Stimulated activated CD8-positive, alpha-beta memory T cell treated with anti-CD3 and anti-CD28 coated beads, Interleukin-7, amount 100 ng/mL, for 1 hour (primary cell): Measurements from ENCODE around the gene CCNG2.
"Not testable (repeated sequence)": the region's sequence is repeated elsewhere in the genome, so short reads cannot be mapped to it uniquely, and the experiment has no call there.

Experiments used
- DNase-seq, 2 donors: peaks; one replicate each; pipeline ENCODE4 v3.0.0-alpha.2; 2020; ENCODE audit warnings: low read depth in 2 of 2

Gene CCNG2, protein sequence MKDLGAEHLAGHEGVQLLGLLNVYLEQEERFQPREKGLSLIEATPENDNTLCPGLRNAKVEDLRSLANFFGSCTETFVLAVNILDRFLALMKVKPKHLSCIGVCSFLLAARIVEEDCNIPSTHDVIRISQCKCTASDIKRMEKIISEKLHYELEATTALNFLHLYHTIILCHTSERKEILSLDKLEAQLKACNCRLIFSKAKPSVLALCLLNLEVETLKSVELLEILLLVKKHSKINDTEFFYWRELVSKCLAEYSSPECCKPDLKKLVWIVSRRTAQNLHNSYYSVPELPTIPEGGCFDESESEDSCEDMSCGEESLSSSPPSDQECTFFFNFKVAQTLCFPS

DNA sequence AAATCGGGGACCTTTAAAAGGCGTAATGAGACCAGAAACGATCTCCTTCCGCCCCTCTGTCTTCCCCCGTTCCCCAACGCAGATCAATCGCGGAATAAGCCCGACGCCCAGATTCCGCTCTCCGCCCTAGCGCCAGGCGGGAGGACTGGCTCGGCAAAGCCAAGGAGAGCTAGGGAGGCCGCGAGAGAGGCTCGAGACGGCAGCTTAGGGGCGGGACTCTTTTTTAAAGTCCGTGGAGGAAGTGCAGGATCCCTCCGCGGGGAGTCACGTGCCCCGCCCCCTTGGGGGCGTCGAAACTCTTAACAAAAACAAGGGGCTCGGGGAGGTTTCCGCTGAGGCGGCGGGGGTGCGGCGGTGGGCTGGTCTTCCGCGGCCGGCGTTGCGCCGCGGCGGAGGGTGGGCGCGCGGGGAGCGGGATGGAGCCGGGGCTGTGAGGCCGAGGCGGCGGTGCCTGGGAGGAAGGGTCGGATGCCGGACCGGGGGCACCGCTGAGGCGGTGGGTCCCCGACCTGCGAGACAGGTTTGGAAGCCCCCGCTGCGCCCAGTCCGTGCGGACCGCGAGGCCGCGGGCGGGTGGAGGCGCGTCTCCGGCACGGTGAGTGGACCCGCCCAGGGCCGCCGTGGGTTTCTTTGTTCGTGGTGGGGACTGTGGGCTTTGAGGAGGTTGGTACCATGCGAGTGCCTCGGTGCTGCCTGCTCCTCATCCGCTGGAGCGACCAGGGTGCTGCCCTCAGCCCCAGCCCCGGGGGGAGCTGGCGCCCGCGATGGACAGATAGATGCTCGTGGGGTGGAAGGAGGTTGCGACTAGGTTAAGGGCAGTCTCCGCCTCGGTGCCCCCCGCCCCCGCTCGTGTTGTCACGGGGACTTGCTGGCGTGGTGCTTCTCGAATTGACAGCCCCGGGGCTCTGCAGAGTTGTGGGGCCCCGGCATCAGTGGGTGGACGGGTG is at the start of gene CCNG2:
CCNG2 (plus strand) TSS at position 296 of the 947 bp plus-strand sequence. CDS start 1,326 bp downstream, outside the sequence.
- peak; percentile 69 to 75 for DNase-seq

DNA sequence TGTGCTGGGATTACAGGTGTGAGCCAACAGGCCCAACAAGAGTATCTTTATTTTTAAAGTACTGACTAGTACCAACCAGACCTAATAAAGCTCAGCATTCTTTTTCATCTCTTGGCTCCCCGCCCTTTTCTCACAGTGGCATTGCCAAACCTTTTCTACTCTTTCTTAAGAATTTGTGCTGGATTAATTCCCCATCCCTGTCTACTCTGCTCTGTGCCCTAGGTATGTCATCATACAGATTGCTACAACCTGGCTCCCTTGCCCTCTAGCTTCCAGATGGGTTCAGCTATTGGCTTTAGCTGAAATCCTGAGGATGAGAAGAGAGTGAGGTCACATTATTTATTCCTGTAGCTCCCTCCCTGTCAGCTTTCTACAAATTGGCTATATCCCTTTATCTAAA is 46.3 kb upstream of the CCNG2 start:
- no peak for DNase-seq

DNA sequence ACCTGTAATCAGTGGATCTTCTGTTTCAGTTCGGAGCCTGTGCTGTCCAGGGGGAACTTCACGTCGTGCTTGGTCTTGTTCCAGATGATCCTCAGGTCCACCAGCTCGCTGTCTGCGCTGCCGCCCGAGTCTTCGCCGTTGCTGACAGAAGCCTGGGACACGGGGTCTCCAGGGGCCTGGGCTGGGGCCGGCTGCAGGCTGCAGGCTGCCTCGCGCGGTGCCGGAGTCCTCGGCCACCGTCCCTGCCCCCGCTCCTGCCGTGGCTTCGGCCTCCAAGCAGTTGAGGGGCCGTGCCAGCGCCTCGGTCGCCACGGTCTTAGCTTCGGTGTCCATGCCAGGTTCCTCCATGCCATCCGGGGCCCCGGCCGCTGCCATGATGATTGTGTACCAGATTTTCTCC is 43.9 kb upstream of the CCNG2 start:
- DNase-seq: no peak

DNA sequence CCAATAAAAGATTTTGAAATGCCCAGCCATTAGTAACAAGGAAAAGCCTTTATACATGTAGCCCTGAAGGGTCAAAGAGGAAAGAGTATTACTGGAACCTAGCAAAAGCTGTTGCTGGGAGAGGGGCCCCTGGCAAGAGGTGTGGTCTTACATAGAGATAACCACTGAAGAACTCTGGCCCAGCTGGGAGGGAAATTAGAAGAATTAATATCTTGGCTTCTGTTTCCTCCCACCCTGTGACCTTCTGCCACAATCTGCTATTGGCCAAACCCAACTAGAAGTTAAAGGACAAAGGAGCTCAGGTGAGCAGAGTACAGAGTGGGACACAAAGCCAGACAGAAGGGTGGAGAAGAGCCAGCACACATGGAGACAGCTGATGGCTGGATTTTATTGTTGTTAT is 39.3 kb upstream of the CCNG2 start:
- no peak for DNase-seq

DNA sequence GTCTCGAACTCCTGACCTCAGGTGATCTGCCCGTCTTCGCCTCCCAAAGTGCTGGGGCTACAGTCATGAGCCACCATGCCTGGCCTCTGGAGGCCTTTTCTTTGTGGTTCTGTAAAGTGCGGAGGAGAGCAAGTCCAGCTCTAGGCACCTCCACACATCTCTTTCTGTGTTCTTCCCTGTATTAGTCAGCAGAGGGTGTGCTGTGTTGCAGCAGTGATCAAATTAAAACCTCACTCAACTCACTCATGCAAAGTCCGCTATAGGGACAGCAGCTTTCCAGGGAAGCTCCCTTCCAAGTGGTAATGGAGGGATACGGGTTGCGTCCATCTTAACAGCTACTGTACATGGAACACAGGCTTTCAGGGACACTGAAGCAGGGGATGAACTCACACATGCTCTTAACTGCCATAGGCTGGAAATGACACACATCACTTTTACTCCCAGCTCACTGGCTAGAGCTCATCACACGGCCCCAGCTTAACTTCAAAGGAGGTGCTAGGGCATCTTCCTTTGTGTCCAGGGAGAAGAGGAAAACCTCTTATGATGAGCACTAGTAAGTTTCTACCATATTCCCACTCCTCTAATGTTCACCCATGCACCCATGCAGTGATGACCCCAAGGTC is 36.0 kb upstream of the CCNG2 start:
- no peak for DNase-seq

DNA sequence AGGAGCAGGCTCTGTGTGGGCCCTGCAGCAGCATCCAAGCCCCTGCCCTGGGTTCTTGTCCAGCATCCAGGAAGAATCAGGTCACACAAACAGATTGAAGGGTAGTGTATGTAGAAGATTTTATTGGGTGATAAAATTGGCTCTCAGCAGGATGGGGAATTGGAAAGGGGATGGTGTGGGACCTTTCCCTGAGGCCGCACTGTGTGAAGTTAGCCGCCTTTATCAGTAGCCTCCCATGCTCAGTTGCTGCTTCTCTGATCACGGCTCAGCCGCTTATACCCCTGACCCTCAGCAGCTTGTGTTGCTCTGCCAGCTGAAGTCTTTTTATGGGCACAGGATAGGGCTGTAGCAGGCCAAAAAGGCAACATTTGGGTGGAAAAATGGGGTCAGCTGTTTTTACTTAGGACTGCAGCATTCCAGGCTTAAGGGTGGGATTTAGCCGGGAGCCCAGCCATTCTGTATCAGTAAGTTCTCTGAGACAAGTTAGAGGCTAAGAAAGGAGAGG is 35.2 kb upstream of the CCNG2 start:
- no peak for DNase-seq

DNA sequence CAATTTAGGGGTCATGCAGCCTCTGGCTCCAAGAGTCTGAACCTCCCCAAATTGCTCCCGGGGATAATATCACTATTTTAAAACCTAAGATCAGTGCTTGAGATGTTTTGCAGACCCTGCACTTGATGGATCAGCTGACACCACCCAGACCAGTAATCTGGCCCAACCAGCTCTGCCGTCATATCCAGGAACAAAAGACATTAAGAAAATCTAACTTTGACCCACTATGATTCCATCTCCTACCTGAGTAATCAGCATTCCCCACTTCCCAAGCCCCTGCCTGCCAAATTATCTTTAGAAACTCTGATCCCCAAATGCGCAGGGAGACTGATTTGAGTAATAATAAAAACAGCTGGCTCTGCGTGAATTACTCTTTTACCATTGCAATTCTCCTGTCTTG is 34.4 kb upstream of the CCNG2 start:
- DNase-seq: no peak

DNA sequence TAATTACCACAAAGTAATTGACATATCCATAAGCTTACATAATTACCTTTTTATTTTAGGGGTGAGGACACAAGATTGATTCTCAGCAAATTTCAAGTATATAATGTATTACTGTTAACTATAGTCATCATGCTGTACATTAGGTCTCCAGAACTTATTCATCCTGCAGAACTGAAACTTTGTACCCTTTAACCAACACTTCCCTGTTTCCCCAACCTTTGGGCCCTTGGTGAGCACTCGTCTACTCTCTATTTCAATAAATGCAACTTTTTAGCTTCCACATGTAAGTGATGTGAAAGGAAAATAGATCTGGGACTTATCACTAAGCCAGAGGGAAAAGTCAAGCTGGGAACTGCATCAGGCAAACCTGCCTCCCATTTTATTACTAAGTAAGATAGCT is 33.6 kb upstream of the CCNG2 start:
- no peak for DNase-seq

DNA sequence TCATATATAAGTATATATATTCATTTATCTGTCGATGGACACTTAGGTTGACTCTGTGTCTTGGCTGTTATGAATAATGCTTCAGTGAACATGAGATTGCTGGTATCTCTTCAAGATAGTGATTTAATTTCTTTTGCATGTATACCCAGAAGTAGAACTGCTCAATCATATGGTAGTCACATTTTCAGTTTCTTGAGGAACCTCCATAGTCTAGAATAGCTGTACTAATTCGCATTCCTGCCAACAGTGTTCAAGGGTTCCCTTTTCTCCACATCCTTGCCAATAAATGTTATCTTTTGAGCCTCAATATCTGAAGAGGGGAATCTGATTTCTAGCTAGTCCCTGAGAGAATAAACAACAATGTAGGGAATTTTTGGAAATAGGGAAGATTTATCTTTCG is 32.4 kb upstream of the CCNG2 start:
- DNase-seq: no peak

DNA sequence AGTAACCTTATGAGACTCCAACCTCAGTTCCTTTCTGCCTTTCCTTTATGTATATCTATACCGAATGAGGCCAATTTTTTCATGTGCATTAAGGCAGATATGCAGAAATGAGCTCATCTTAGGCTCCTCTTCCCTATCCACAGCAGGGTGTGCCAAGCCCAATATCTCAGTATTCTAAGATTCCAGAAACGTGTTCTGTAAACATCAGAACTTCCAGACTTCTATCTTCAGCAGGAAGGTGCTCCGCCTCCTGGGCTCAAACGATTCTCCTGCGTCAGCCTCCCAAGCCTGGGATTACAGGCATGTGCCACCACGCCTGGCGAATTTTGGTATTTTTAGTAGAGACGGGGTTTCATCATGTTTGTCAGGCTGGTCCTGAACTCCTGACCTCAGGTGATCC is 31.0 kb upstream of the CCNG2 start:
- no peak for DNase-seq

DNA sequence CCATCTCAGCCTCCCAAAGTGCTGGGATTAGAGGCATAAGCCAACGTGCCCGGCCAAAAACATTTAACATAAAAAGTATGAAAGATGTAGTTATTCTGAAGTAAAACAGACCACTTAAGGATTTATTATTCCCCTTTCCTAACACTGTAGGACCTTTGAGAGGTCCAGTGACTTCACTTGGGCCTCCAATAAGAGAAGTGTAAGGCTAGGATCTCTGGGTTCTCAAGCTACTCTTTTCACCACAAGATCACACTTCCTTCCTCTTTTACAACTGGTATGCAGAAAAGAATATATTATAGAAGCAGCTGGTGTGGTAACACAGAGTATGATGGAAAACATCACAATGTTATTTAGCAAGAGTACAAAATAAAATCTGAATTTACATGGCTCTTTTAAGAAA is 30.2 kb upstream of the CCNG2 start:
- no peak for DNase-seq

DNA sequence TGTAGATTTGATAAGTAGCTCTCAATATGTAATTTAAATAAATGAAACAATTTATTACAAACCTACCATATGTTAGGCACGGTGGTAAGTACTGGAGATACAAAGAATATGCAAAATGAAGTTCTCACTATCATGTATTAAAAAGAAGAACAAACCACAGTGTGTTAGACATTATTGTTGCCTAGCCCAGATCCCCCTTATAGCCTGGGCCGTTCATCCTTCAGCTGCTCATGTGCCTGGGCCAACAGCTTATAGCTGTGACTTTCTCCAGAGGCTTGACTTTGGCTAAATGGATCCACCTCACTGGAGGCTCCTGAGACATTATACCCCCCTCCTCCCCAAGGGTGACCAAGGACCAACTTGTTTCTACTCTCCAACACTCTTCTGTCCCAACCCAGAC is 29.8 kb upstream of the CCNG2 start:
- DNase-seq: no peak

DNA sequence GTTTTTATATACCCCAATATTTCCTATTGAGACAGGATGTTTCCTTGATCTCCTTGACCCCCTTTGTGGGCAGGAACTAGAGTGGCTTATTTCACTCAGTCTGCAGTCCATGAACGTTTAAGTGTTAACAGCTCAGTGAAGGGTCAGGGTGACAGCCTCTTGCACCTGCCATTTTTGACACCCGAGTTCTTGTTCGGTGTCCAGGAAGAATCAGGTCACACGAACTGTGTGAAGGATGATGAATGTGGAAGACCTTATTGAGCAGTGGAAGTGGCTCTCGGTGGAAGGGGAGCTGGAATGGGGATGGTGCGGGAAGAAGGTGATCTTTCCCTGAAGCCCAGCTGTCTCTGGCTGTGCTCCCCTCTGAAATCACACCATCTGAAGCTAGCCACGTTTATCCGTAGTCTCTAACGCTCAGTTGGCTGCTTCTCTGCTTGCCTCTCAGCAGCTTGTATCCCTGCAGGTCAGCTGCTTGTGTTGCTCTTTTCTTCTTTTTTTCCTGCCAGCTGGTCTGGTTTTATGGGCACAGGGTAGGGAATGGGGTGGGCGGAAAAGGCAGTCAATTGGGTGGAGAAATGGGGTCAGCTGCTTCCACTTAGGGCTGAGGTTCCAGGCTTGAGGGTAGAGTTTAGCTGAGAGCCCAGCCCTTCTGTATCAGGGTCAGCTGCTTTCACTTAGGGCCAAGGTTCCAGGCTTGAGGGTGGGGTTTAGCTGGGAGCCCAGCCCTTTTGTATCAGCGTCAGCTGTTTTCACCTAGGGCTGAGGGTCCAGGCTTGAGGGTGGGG is 29.0 kb upstream of the CCNG2 start:
- DNase-seq: no peak

DNA sequence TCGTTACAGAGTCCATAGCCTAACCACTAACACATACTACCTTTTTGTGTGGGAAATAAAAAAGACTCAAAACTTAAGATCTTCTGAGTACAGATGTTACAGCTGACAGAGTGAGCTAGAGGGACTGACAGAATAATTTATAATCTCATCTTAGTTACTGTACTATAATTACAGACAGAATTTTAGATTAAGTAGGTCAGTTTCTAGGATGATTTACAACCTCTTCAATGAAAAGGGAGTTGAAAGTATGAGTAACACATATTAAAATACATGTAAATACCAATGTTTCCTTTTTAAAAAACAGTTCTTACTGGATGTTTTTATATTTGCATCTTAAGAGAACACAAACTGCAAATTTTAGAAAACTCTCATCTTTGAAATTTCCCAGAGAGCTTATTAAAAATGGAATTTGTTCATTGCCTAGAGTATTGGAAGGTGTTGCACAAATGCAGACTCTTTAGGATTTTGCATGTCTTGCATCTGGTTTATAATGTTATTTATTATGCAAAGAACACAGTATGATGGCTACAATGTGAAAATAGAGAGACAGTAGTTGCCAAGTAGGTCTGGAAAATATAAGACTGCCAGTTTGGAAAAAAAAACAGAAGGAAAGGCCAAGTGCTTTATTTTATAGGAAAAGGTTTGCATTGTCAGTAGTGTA is 24.2 kb upstream of the CCNG2 start:
- no peak for DNase-seq

DNA sequence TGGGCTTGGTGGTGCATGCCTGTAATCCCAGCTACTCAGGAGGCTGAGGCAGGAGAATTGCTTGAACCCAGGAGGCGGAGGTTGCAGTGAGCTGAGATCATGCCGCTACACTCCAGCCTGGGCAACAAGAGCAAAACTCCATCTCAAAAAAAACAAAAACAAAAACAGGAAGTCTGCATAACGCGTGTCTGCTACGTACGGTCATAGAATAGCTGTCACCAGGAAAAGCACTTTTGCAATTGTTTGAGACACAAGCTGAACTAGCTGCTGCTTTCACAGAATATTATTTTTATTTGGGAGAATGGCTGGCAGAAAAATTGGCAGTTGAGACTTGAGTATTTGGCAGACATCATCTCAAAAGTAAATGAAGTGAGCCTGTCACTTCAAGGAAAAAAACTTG is 19.6 kb upstream of the CCNG2 start:
- not testable (repeated sequence) for DNase-seq

DNA sequence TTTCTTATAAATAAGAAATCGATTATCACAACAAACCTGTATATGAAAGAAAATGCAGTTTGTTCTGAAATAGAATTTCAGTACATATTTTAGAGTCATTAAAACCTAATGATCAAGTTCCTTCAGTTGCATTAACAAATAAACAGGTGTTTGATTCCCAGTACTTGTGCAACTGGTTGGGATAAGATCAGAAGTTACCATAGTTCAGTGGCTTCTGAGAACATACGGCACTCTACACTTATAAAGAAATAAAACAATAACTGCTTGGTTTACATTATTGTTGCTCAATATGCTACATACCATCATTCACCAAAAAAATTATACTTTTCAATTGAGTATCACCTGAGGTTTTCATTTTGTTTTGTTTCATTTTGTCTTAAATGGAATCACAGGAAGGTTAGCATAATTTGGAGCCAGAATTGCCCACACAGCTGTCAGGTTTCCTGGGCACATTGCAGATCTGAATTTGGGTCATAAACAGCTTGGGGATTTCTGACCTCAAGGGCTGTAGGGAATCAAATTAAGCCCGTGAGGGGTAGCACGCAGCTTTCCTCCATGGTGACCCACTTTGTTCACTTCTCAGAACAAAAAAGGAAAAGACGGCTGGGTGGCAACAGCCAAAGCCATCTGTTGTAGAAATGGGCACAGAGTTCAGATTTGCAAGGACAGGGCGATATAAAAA is 14.9 kb upstream of the CCNG2 start:
- DNase-seq: no peak

DNA sequence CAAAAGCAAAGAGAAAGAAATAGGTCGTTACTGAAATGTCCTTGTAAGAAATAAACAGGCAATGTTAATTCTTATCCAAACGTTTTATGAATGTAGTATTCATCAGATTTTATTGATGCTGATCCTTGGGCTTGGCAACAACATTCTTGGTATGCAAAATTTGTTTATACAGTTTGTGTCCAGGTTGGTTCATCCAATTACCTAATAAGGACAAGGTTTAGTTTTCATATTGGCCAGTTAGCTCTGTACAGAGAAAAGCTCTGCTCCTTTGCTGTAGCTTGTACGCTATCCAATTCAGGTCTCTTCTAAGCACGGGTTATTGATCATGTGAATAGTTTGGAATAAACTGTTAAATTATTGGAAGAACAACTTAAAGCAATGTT is 14.4 kb upstream of the CCNG2 start:
- no peak for DNase-seq

DNA sequence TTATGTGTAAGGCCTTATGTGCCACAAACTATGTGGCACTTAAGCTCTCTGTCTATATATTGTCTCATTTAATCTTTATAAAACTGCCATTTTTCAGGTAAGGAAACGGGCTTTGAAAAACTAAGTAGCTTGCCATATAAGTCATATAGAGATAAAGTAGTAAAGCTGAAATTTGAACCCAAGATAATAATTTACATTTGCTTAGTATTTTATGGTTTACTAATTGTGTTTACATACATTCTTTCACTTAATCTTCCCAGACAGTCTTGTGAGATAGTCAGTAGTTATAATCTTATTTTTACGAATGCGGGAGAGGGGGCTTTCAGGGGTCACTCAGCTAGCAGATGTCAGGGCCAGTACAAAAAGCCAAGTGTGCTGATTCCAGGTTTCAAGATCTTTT is 13.9 kb upstream of the CCNG2 start:
- no peak for DNase-seq

DNA sequence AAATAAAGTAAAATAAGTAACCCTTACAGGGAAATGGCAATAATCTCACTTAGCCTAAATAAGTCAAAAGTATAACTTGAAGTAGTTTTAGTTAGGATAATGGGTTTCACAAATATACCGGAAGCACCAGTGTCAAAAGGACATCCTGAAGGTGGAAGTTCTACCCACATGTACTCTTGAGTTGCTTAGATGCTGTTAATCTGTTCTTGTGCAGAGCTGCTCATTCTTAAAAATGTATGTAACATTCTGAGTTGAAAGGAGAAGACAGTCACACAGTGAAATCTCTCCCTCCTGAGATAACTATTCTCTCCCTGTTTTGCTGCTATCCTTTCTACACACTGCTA is 11.2 kb upstream of the CCNG2 start:
- no peak for DNase-seq
